ENCODE results near the gene SERPINB8. TPM values are rescaled to one million over a fixed set of nuclear protein-coding genes. Genes with fewer than 3 reads are reported as not detected.

The SERPINB8 gene
- polyA plus RNA-seq, 1 donor (not counting 4 experiments of a cell fraction or from before 2014, with no cell fraction given) = 48.9 TPM

DNA sequence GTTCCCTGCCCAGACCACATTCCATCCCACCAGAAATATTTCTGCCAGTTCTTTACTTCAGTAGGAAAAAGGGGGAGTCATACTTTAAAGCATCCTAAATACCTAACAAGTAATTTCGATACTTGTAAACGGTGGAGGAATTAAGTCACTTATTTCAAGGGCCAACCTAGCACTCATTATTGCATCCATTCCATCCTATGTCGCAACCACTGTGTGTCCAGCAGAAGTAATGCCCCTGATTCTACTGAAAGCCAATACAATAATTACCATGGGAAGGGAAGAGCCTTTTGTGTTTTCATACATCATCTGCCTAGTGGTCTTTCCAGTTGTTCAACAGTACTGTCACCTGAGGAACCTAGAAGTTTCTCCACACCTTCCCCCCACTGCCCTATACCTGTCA is 12.5 kb downstream of the SERPINB8 start:
- H2AFZ ChIP-seq (ENCODE audit: control insufficient read depth, low read length) = no peak overlapping the region
- DNase-seq (ENCODE audit: low read depth, low spot score) (no peak), FAIRE-seq (no peak)
- H3K27me3 ChIP-seq (ENCODE audit: control insufficient read depth, extremely low read depth, insufficient read depth, low read length) = no peaks in the 10 kb centered on the region
- no peaks in the 10 kb centered on the region for H4K20me1 ChIP-seq (ENCODE audit: control insufficient read depth, extremely low read depth, insufficient read depth, low read length)
- TF ChIP-seq CTCF (optimal IDR thresholded peaks at IDR 0.05 in 1 of 3, IDR thresholded peaks at IDR 0.05 in 1 of 3, conservative IDR thresholded peaks at IDR 0.05 in 1 of 3; ENCODE audit: extremely low read depth in 1 of 3, insufficient read depth in 2 of 3, low read length in 3 of 3) = no peak
- TF ChIP-seq EZH2 (IDR thresholded peaks at IDR 0.05; ENCODE audit: low read length) = no peak
- H3K9me1 ChIP-seq (ENCODE audit: control insufficient read depth, extremely low read depth, insufficient read depth, low read length) = no peaks in the 10 kb centered on the region
- H3K4me3 ChIP-seq (ENCODE audit: control insufficient read depth in 2 of 3, extremely low read depth in 1 of 3, insufficient read depth in 2 of 3, low read depth in 1 of 3, low read length in 3 of 3) = no peak overlapping the region
- H3K4me1 ChIP-seq (ENCODE audit: control insufficient read depth, extremely low read depth, insufficient read depth, low read length) = peaks cover 8% of the 10 kb centered on the region
- H3K4me2 ChIP-seq (ENCODE audit: control insufficient read depth, extremely low read depth, insufficient read depth, low read depth, low read length) = no peak overlapping the region
- peaks cover 38 to 44% of the 10 kb centered on the region in 2 experiments for H3K36me3 ChIP-seq (ENCODE audit: control insufficient read depth in 2 of 2, extremely low read depth in 1 of 2, insufficient read depth in 2 of 2, low read length in 2 of 2)
- H3K9ac ChIP-seq (ENCODE audit: control insufficient read depth, extremely low read depth, insufficient read depth, low read length) = no peak overlapping the region
- H3K9me3 ChIP-seq (ENCODE audit: control insufficient read depth, low read depth, low read length) = no peaks in the 10 kb centered on the region
- no peak overlapping the region for H3K27ac ChIP-seq (ENCODE audit: control insufficient read depth, insufficient read depth, low read length)
- dilution Hi-C loops (cut with MboI; ENCODE audit: extremely low pct_ligation_motif_present, low sequenced_read_pairs) = no loop called here
- H3K79me2 ChIP-seq (ENCODE audit: control insufficient read depth, insufficient read depth, low read length) = peaks cover 27% of the 10 kb centered on the region

- no peaks in the 10 kb centered on the region for H3K9me1 ChIP-seq (ENCODE audit: control insufficient read depth, extremely low read depth, insufficient read depth, low read length)
- H3K9me3 ChIP-seq (ENCODE audit: control insufficient read depth, low read depth, low read length) = no peaks in the 10 kb centered on the region
- H3K27me3 ChIP-seq (ENCODE audit: control insufficient read depth, extremely low read depth, insufficient read depth, low read length) = no peaks in the 10 kb centered on the region
- dilution Hi-C loops (cut with MboI; ENCODE audit: extremely low pct_ligation_motif_present, low sequenced_read_pairs) = no loop called here
- H4K20me1 ChIP-seq (ENCODE audit: control insufficient read depth, extremely low read depth, insufficient read depth, low read length) = no peaks in the 10 kb centered on the region
- TF ChIP-seq EZH2 (IDR thresholded peaks at IDR 0.05; ENCODE audit: low read length) (no peak), CTCF (optimal IDR thresholded peaks at IDR 0.05 in 1 of 3, IDR thresholded peaks at IDR 0.05 in 1 of 3, conservative IDR thresholded peaks at IDR 0.05 in 1 of 3; ENCODE audit: extremely low read depth in 1 of 3, insufficient read depth in 2 of 3, low read length in 3 of 3) (no peak)
- DNase-seq (ENCODE audit: low read depth, low spot score) (no peak), FAIRE-seq (no peak)
- no peak overlapping the region for H3K27ac ChIP-seq (ENCODE audit: control insufficient read depth, insufficient read depth, low read length)
- H2AFZ ChIP-seq (ENCODE audit: control insufficient read depth, low read length) = no peak overlapping the region
- peaks cover 14 to 32% of the 10 kb centered on the region in 2 experiments for H3K36me3 ChIP-seq (ENCODE audit: control insufficient read depth in 2 of 2, extremely low read depth in 1 of 2, insufficient read depth in 2 of 2, low read length in 2 of 2)
- H3K4me1 ChIP-seq (ENCODE audit: control insufficient read depth, extremely low read depth, insufficient read depth, low read length) = no peaks in the 10 kb centered on the region
- H3K4me2 ChIP-seq (ENCODE audit: control insufficient read depth, extremely low read depth, insufficient read depth, low read depth, low read length) = no peak overlapping the region
- H3K9ac ChIP-seq (ENCODE audit: control insufficient read depth, extremely low read depth, insufficient read depth, low read length) = no peak overlapping the region
- H3K79me2 ChIP-seq (ENCODE audit: control insufficient read depth, insufficient read depth, low read length) = no peaks in the 10 kb centered on the region
- no peak overlapping the region for H3K4me3 ChIP-seq (ENCODE audit: control insufficient read depth in 2 of 3, extremely low read depth in 1 of 3, insufficient read depth in 2 of 3, low read depth in 1 of 3, low read length in 3 of 3)
These were observed 17.0 kb downstream of the SERPINB8 start for GRCh38 chr18:63986885-63987284.
